Mesendoderm (in vitro differentiated cells): ENCODE results near the gene SMKR1.

Experiments used
- DNase-seq: peaks from one replicate; pipeline ENCODE4 v3.0.0; 2013
- H2AK5ac ChIP-seq: 2 replicates; pipeline ENCODE4 v1.6.1; 2013; ENCODE audit warnings: low read length, inconsistent platforms
- H2BK120ac ChIP-seq: 2 replicates; pipeline ENCODE4 v1.6.1; 2013; ENCODE audit warnings: low read depth, mild to moderate bottlenecking, low read length, moderate library complexity, mixed read lengths
- H2BK15ac ChIP-seq: replicated peaks from 2 replicates; pipeline ENCODE4 v1.6.1; 2013; ENCODE audit warnings: low read depth, mild to moderate bottlenecking, moderate library complexity
- H2BK5ac ChIP-seq: 2 replicates; pipeline ENCODE4 v1.6.1; 2013; ENCODE audit warnings: low read length, inconsistent platforms
- H3K18ac ChIP-seq: 2 replicates; pipeline ENCODE4 v1.6.1; 2013; ENCODE audit warnings: mild to moderate bottlenecking, low read length, mixed read lengths
- H3K23ac ChIP-seq: one replicate; pipeline ENCODE4 v1.6.1; 2013; ENCODE audit warnings: low read length
- H3K27ac ChIP-seq: 2 replicates; pipeline ENCODE4 v1.5.1; 2013; ENCODE audit warnings: low read depth, mild to moderate bottlenecking, inconsistent platforms, low read length, moderate library complexity
- H3K27me3 ChIP-seq: 2 replicates; pipeline ENCODE4 v1.6.1; 2013; ENCODE audit warnings: low read length, control low read depth, mild to moderate bottlenecking, inconsistent platforms; ENCODE audit not compliant: insufficient read depth, poor library complexity
- H3K36me3 ChIP-seq: 2 replicates; pipeline ENCODE4 v1.6.1; 2013; ENCODE audit warnings: low read length, inconsistent platforms; ENCODE audit not compliant: control insufficient read depth, insufficient read depth
- H3K4ac ChIP-seq: one replicate; pipeline ENCODE4 v1.6.1; 2013; ENCODE audit warnings: low read depth, mild to moderate bottlenecking, low read length, moderate library complexity
- H3K4me1 ChIP-seq: 2 replicates; pipeline ENCODE4 v1.6.1; 2013; ENCODE audit warnings: low read depth, low read length, inconsistent platforms; ENCODE audit not compliant: control insufficient read depth
- H3K4me2 ChIP-seq: 2 replicates; pipeline ENCODE4 v1.6.1; 2013; ENCODE audit warnings: low read length
- H3K4me3 ChIP-seq: 2 replicates; pipeline ENCODE4 v1.5.1; 2013; ENCODE audit warnings: mild to moderate bottlenecking, low read length
- H3K56ac ChIP-seq: one replicate; pipeline ENCODE4 v1.6.1; 2013; ENCODE audit warnings: low read length
- H3K79me1 ChIP-seq: 2 replicates; pipeline ENCODE4 v1.6.1; 2013; ENCODE audit warnings: low read length, inconsistent platforms
- H3K79me2 ChIP-seq: 2 replicates; pipeline ENCODE4 v1.6.1; 2013; ENCODE audit warnings: mild to moderate bottlenecking, low read length; ENCODE audit not compliant: control insufficient read depth, insufficient read depth
- H3K9ac ChIP-seq: 2 replicates; pipeline ENCODE4 v1.6.1; 2013; ENCODE audit warnings: low read length, inconsistent platforms
- H4K5ac ChIP-seq: one replicate; pipeline ENCODE4 v1.6.1; 2013; ENCODE audit warnings: low read length
- H4K8ac ChIP-seq: one replicate; pipeline ENCODE4 v1.6.1; 2013; ENCODE audit warnings: low read depth, mild to moderate bottlenecking, control low read depth, low read length, moderate library complexity
- WGBS: extraction: QIAGEN DNeasy Blood & Tissue Kit; methylation state at CpG from one replicate; pipeline ENCODE4 v1.1.7; 2013; ENCODE audit warnings: low lambda C conversion rate, missing lambda C conversion rate; ENCODE audit not compliant: insufficient coverage; ENCODE audit errors: extremely low coverage; 5-methylcytosine and 5-hydroxymethylcytosine counted together

SMKR1 gene

GRCh38 chr7:129497156-129497555, 5.2 kb upstream of the SMKR1 start:
- H3K79me2 ChIP-seq = no peaks in the 10 kb centered on the region
- H3K79me1 ChIP-seq = no peaks in the 10 kb centered on the region
- H3K36me3 ChIP-seq = no peaks in the 10 kb centered on the region
- no peak overlapping the region for H2BK15ac ChIP-seq
- no peaks in the 10 kb centered on the region for H3K27me3 ChIP-seq
- H3K9ac ChIP-seq = no peak overlapping the region
- H3K4me1 ChIP-seq = peaks cover 1% of the 10 kb centered on the region
- no CpG with 5 or more reads among the region's 4 CpGs for WGBS
- H3K27ac ChIP-seq = no peak overlapping the region
- H3K4ac ChIP-seq = no peak overlapping the region
- no peak overlapping the region for H3K56ac ChIP-seq
- H3K23ac ChIP-seq = no peak overlapping the region
- H2AK5ac ChIP-seq = no peak overlapping the region
- no peak overlapping the region for H4K5ac ChIP-seq
- H3K18ac ChIP-seq = no peak overlapping the region
- no peak for DNase-seq
- no peak overlapping the region for H2BK120ac ChIP-seq
- no peak overlapping the region for H2BK5ac ChIP-seq
- no peak overlapping the region for H3K4me3 ChIP-seq
- H3K4me2 ChIP-seq = no peak overlapping the region
- H4K8ac ChIP-seq = no peak overlapping the region

- Histone ChIP-seq H3K56ac (no peak overlapping the region), H3K36me3 (no peaks in the 10 kb centered on the region), H3K27me3 (no peaks in the 10 kb centered on the region), H3K27ac (no peak overlapping the region), H3K4me2 (no peak overlapping the region), H3K4ac (no peak overlapping the region), H3K4me3 (no peak overlapping the region), H4K5ac (no peak overlapping the region), H3K79me1 (no peaks in the 10 kb centered on the region), H3K4me1 (peaks cover 1% of the 10 kb centered on the region), H2AK5ac (no peak overlapping the region), H3K18ac (no peak overlapping the region), H3K79me2 (no peaks in the 10 kb centered on the region), H2BK15ac (no peak overlapping the region), H4K8ac (no peak overlapping the region), H2BK120ac (no peak overlapping the region), H3K9ac (no peak overlapping the region), H3K23ac (no peak overlapping the region), H2BK5ac (no peak overlapping the region)
- DNase-seq = no peak
- WGBS = no CpG with 5 or more reads among the region's 1 CpG
These were observed 4.3 kb upstream of the SMKR1 start for GRCh38 chr7:129498021-129498420.

GRCh38 chr7:129499999-129500398, 2.3 kb upstream of the SMKR1 start:
- no peaks in the 10 kb centered on the region for H3K79me1 ChIP-seq
- H3K4me1 ChIP-seq = no peaks in the 10 kb centered on the region
- H3K18ac ChIP-seq = no peak overlapping the region
- H2BK120ac ChIP-seq = no peak overlapping the region
- H3K27me3 ChIP-seq = no peaks in the 10 kb centered on the region
- H2AK5ac ChIP-seq = no peak overlapping the region
- WGBS = no CpG with 5 or more reads among the region's 6 CpGs
- DNase-seq = peak; percentile 12
- H3K4ac ChIP-seq = no peak overlapping the region
- no peak overlapping the region for H3K4me3 ChIP-seq
- no peaks in the 10 kb centered on the region for H3K79me2 ChIP-seq
- no peak overlapping the region for H3K4me2 ChIP-seq
- no peak overlapping the region for H4K5ac ChIP-seq
- H2BK15ac ChIP-seq = no peak overlapping the region
- H4K8ac ChIP-seq = no peak overlapping the region
- no peaks in the 10 kb centered on the region for H3K36me3 ChIP-seq
- H2BK5ac ChIP-seq = no peak overlapping the region
- H3K9ac ChIP-seq = no peak overlapping the region
- no peak overlapping the region for H3K56ac ChIP-seq
- H3K27ac ChIP-seq = no peak overlapping the region
- H3K23ac ChIP-seq = no peak overlapping the region

GRCh38 chr7:129502708-129503685, 666 bp downstream of the SMKR1 start:
- H3K79me1 ChIP-seq = no peaks in the 10 kb centered on the region
- H3K23ac ChIP-seq = peak overlapping the region; percentile 66
- no peaks in the 10 kb centered on the region for H3K27me3 ChIP-seq
- WGBS = no CpG with 5 or more reads among the region's 58 CpGs
- H2BK5ac ChIP-seq = no peak overlapping the region
- DNase-seq = peak; percentile 63
- no peak overlapping the region for H3K4ac ChIP-seq
- H3K27ac ChIP-seq = no peak overlapping the region
- H3K4me2 ChIP-seq = peak overlapping the region; percentile 83
- no peak overlapping the region for H4K5ac ChIP-seq
- H3K36me3 ChIP-seq = no peaks in the 10 kb centered on the region
- H3K4me3 ChIP-seq = peak overlapping the region; percentile 26
- no peak overlapping the region for H3K18ac ChIP-seq
- no peak overlapping the region for H2AK5ac ChIP-seq
- H3K4me1 ChIP-seq = no peaks in the 10 kb centered on the region
- peak overlapping the region; percentile 44 for H3K9ac ChIP-seq
- H2BK15ac ChIP-seq = no peak overlapping the region
- H3K79me2 ChIP-seq = no peaks in the 10 kb centered on the region
- H2BK120ac ChIP-seq = no peak overlapping the region
- H3K56ac ChIP-seq = peak overlapping the region; percentile 70
- no peak overlapping the region for H4K8ac ChIP-seq

- no peak for DNase-seq
These were observed 1.4 kb downstream of the SMKR1 start for GRCh38 chr7:129503725-129504124.

More at GRCh38 chr7:129503725-129504124, 1.4 kb downstream of the SMKR1 start:
- Histone ChIP-seq H3K9ac (no peak overlapping the region), H3K79me1 (no peaks in the 10 kb centered on the region), H2BK5ac (no peak overlapping the region), H2BK15ac (no peak overlapping the region), H3K79me2 (no peaks in the 10 kb centered on the region), H4K8ac (no peak overlapping the region), H3K27ac (no peak overlapping the region), H2AK5ac (no peak overlapping the region), H4K5ac (no peak overlapping the region), H3K23ac (no peak overlapping the region), H3K27me3 (no peaks in the 10 kb centered on the region), H2BK120ac (no peak overlapping the region), H3K4me2 (no peak overlapping the region), H3K4me3 (no peak overlapping the region), H3K18ac (no peak overlapping the region), H3K36me3 (no peaks in the 10 kb centered on the region), H3K4me1 (no peaks in the 10 kb centered on the region), H3K56ac (no peak overlapping the region), H3K4ac (no peak overlapping the region)
- WGBS = no CpG with 5 or more reads among the region's 8 CpGs
